GF-D8 (cell line): ENCODE results near the gene ABCC1.
"Not testable (repeated sequence)": the region's sequence is repeated elsewhere in the genome, so short reads cannot be mapped to it uniquely, and the experiment has no call there.

Source experiments
- DNase-seq: peaks from one replicate; lab custom pipeline; 2025; lab: John Stamatoyannopoulos, UW

ABCC1 gene

GRCh38 chr16:15949210-15950160 lies at the start of gene ABCC1:
Gene ABCC1, plus strand, starts transcription at chr16:15949616. Its CDS starts 136 bp downstream, at chr16:15949752.
- no peak for DNase-seq

DNA sequence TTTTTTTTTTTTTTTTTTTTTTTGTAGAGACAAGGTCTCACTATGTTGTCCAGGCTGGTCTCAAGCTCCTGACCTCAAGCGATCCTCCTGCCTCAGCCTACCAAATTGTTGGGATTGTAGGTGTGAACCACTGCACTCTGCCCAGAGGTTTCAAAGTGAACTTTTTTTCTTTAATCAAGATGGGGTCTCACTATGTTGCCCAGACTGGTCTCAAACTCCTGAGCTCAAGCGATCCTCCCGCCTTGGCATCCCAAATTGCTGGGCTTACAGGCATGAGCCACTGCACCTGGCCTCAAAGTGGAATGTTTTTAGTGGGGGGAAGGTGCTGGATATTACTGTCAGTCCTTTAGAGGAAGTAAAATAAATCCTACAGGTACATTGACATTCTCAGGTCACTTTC lies 49.1 kb upstream of the ABCC1 start:
- no peak for DNase-seq

DNA sequence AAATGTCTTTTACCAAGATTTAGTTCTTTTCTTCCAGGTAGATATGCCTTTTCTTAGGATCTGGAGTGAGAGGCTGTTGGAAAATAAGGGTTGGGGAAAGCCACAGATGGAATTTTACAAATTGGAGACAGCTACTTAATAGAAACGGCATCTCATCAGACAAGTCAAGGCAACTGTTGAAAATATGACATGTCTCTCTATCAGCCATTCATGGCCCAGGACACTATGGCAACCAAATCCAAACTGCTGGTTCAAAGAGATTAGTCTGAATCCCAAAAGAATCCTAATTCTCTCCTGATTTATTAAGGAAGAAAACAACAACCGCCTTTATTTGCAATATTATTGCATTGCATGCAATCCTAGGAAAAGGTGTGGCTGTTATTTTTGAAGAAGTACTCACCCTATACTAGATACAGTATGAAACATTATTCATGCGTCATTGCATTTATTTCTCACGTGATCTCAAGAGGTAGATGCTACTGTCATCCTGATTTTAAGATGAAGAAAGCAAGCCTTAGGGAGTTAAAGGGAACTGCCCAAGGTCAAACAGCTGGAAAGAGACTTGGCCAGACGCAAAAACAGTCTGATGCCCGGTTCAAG lies 48.4 kb upstream of the ABCC1 start:
- no peak for DNase-seq

DNA sequence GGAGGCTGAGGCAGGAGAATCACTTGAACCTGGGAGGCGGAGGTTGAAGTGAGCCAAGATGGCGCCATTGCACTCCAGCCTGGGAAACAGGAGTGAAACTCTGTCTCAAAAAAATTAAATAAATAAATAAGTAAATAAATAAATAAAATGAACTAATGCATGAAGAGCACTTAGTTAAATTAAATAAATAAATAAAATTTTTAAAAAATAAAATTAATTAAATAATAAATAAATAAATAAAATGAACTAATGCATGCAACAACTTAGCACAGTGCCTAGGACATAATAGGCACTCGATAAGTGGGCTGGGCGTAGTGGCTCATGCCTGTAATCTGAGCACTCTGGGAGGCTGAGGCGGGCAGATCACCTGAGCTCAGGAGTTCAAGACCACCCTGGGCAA lies 45.5 kb upstream of the ABCC1 start:
- DNase-seq = no peak

DNA sequence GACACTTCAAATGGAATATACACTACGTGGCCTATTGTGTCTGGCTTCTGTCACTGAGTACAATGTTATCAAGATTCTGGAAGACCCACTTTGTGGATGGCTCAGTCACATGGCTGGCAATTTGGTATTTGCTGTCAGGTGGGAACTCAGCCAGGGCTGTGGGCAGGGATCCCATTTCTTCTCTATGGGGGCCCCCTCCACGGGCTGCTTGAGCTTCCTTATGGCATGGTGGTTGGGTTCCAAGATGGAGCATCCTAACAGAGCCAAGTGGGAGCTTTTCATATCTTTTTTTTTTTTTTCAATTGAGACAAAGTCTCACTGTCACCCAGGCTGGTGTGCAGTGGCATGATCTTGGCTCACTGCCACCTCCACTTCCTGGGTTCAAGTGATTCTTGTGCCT lies 43.0 kb upstream of the ABCC1 start:
- no peak for DNase-seq

DNA sequence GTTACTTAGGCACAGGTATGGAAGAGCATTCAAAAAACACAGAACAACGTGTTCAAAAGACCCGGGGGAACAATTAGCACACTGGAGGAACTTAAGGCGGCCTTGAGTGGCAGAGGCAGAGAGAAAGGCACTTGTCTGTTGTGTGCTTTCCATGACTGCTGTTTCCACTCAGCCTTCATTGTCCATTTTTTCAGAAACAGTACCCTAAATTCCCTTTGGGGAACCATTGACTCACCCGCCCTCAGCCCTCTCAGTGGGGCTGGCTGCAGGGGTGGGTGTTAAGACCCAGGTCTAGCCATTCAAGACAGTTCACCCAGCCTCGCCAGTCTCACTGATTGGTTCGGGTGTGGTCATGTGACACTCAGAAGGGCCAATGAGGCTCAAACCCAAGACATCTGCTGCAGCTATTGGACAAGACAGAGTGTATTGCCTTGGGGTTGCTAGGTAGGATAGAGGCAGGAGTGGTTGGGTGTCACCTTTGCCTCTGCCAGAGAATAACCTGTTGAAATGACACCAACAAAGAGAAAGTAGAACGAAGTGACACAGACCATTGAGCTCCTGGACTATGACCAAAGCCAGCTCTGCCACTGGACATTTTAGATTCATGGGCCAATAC lies 41.4 kb upstream of the ABCC1 start:
- no peak for DNase-seq

GRCh38 chr16:15911198-15911597 lies 38.2 kb upstream of the ABCC1 start:
- DNase-seq = no peak

- DNase-seq = no peak
Observed at GRCh38 chr16:15913046-15913698, 36.2 kb upstream of the ABCC1 start.

GRCh38 chr16:15915555-15916081 lies 33.8 kb upstream of the ABCC1 start:
- no peak for DNase-seq

DNA sequence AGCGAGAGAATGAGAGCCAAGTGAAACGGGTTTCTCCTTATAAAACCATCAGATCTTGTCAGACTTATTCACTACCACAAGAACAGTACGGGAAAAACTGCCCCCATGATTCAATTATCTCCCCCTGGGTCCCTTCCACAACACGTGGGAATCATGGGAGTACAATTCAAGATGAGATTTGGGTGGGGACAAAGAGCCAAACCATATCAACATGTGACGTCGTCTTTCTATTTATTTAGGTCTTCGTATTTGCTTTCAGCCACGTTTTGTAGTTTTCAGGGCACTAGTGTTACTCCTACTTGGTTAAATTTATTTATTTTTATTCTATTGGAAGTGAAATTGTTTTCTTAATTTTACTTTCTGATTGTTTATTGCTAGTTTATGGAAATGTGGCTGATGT lies 33.1 kb upstream of the ABCC1 start:
- no peak for DNase-seq

GRCh38 chr16:15918314-15918713 lies 31.1 kb upstream of the ABCC1 start:
- DNase-seq = not testable (repeated sequence)

DNA sequence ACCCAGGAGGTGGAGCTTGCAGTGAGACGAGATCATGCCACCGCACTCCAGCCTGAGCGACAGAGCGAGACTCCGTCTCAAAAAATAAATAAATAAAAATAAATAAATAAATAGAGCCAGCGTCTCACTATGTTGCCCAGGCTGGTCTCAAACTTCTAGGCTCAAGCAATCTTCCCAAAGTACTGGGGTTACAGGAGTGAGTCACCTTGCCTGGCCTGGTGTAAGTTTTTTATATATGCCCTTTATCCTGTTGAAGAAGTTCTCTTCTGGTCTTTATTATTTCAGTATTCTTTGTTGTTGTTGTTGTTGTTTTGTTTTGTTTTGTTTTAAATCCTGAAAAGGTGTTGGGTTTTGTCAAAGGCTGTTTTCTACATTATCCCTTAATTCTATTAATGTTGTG lies 30.1 kb upstream of the ABCC1 start:
- no peak for DNase-seq

GRCh38 chr16:15924996-15925395 lies 24.4 kb upstream of the ABCC1 start:
- DNase-seq = no peak

DNA sequence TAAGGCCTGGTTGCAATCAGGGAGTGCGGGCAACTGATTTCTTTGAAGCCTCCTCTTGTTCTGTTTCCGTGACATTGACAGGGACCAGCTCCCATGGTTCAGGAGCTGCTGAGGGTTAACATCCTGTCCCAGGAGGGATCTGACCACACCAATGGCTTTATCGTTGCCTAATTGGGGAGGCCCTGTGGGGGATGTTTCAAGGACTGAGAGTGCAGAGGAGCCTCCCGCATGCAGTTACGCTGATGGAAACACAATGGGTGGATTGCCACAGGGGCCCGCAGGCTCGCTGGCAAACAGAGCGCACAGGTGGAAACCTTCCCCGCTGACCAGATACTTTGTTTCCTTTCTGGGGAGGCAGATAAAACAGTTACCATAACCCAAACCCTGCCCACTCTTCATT lies 23.8 kb upstream of the ABCC1 start:
- no peak for DNase-seq

DNA sequence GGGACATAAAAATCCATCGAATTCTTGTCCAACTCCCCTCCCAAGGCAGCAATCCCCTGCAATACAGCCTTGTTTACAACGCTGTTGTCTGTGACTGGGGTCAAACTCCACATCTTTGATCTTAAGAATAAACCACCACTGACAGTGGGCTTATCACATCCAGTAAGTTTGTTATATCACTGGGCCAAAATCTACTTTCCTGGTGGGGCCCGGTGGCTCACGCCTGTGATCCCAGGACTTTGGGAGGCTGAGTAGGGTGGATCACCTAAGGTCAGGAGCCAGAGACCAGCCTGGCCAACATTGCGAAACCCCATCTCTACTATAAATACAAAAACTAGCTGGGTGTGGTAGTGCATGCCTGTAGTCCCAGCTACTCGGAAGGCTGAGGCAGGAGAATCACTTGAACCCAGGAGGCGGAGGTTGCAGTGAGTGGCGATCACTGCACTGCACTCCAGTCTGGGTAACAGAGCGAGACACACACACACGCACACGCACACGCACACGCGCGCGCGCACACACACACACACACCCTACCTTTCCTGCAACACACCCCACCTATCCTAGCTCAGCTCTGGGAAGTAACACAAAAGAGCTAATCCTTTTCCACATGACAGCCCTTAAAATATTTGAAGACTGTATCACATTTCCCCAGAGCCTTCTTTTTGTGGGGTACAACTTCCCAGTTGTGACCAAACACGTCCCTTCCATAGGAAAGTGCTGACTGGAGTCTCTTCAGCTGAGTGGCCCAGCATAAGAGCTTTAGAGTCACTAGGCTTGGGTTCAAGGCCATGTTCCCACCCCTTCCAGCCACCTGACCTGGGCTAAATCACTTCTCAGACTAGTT lies 20.9 kb upstream of the ABCC1 start:
- DNase-seq = no peak

DNA sequence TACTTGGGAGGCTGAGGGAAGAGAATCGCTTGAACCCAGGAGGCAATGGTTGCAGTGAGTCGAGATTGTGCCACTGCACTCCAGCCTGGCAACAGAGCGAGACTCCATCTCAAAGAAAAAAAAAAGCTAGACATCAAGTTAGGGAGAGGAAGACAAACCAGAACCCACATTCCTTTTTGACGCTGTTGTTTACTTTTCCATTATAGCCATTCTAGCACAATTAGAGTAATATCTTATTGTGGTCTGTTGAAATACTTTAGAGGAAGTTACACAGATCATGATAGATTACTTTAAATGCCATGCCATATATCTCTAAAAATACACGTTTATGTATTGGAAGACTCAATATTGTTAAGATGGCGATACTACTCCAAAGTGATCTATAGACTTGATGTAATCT lies 16.5 kb upstream of the ABCC1 start:
- DNase-seq = no peak

DNA sequence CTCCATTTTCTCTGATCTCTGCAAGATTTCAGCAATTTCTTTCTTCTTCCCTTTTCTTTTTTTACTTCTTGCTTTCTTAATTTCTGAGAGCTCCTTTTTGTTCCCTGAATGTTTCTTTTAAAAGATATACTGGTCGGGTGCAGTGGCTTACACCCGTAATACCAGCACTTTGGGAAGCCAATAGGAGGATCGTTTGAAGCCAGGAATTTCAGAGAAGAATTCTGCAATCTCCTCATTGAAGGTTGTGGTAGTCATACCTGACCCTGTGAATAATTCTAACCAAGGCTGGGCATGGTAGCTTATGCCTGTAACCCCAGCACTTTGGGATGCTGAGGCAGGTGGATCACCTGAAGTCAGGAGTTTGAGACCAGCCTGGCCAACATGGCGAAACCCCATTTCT lies 15.6 kb upstream of the ABCC1 start:
- no peak for DNase-seq

- DNase-seq = no peak
Observed at GRCh38 chr16:15934991-15935390, 14.4 kb upstream of the ABCC1 start.

DNA sequence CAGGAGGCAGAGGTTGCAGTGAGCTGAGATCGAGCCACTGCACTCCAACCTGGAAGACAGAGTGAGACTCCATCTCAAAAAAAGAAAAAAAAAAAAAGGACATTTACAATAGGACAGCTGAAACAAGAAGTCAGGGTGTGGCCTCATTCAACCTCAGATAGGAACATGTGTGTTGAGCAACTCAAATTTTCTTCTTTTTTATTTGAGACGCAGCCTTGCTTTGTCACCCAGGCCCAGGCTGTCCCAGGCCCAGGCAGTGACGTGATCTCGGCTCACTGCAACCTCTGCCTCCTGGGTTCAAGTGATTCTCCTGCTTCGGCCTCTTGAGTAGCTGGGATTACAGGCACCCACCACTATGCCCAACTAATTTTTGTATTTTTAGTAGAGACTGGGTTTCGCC lies 12.6 kb upstream of the ABCC1 start:
- DNase-seq = not testable (repeated sequence)

DNA sequence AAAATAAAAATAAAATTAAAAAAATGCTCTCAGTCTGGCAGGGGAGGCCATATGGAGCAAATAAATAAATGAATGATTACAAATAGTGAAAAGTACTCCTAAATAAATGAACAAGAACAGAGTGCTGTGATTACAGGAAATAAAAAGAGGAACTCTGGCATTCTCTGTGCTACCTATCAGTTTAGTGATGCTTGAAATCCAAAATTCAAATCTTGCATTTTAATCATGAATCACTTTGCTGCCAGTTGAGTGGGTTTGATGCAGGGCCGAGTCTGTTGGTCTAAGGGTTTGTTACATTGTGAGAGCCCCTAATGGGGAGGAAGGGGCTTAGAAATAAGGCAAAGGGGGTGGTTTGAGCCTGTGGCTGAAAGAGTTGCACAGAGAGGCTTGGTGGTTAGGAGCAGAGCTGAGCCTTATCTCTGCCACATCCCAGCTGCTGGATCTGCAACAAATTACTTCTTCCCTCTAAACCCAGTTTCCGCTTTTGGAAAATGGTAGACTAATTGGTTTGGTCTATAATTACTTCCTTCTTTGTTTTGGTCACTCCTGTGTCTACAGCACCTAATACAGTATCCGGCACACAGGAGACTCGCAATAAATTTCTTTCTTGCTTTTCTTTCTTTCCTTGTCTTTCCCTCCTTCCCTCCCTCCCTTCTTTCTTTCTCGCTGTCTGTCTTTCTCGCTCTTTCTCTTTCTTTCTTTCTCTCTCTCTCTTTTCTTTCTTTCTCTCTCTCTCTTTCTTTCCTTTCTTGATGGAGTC lies 6.3 kb upstream of the ABCC1 start:
- DNase-seq = peak; percentile 80
